Choroid plexus epithelial cell (primary cell): ENCODE data around the gene RNASE12.

Experiments
- DNase-seq: peaks from one replicate; pipeline ENCODE4 v3.0.0-alpha.2; 2010; ENCODE audit warnings: low read depth
- H3K4me3 ChIP-seq: 2 replicates; pipeline ENCODE4 v1.5.1; 2011; ENCODE audit warnings: low read depth, mild to moderate bottlenecking, control low read depth, low read length, moderate library complexity
- CTCF ChIP-seq: conservative IDR thresholded peaks from 2 replicates; pipeline ENCODE4 v1.5.1; 2011; ENCODE audit warnings: low read depth, mild to moderate bottlenecking, control low read depth, inconsistent platforms, low read length, moderate library complexity

The RNASE12 gene

GRCh38 chr14:20613094-20614037, 22.2 kb upstream of the RNASE12 start:
- peak; percentile 98 for DNase-seq
- peak overlapping the region; percentile 57 for H3K4me3 ChIP-seq
- TF ChIP-seq CTCF = peak; percentile 70

GRCh38 chr14:20612403-20612802, 21.2 kb upstream of the RNASE12 start:
- DNase-seq = no peak
- no peak overlapping the region for H3K4me3 ChIP-seq
- no peak for TF ChIP-seq CTCF

GRCh38 chr14:20611277-20611676, 20.1 kb upstream of the RNASE12 start:
- no peak overlapping the region for H3K4me3 ChIP-seq
- no peak for TF ChIP-seq CTCF
- DNase-seq = no peak

GRCh38 chr14:20610002-20610765, 19.0 kb upstream of the RNASE12 start:
- TF ChIP-seq CTCF = no peak
- DNase-seq = peak; percentile 81
- H3K4me3 ChIP-seq = peak overlapping the region; percentile 89

GRCh38 chr14:20609215-20610001, 18.2 kb upstream of the RNASE12 start:
- H3K4me3 ChIP-seq = peak overlapping the region; percentile 89
- peak; percentile 97 for TF ChIP-seq CTCF
- DNase-seq = peak; percentile 93

GRCh38 chr14:20608383-20609110, 17.4 kb upstream of the RNASE12 start:
- no peak overlapping the region for H3K4me3 ChIP-seq
- no peak for DNase-seq
- TF ChIP-seq CTCF = no peak
